GM18867 (cell line): ENCODE results near the gene HLA-DPA1.

Source experiments
- ATAC-seq: cut with Tn5 transposase; IDR thresholded peaks from one replicate; pipeline ENCODE4 v1.9.1; 2021; ENCODE audit warnings: mild to moderate bottlenecking, moderate library complexity; ENCODE audit not compliant: unreplicated experiment

The HLA-DPA1 gene

GRCh38 chr6:33018418-33018817, 55.0 kb downstream of the HLA-DPA1 start:
- no peak for ATAC-seq

GRCh38 chr6:33017694-33018353, 55.6 kb downstream of the HLA-DPA1 start:
- ATAC-seq: no peak

DNA sequence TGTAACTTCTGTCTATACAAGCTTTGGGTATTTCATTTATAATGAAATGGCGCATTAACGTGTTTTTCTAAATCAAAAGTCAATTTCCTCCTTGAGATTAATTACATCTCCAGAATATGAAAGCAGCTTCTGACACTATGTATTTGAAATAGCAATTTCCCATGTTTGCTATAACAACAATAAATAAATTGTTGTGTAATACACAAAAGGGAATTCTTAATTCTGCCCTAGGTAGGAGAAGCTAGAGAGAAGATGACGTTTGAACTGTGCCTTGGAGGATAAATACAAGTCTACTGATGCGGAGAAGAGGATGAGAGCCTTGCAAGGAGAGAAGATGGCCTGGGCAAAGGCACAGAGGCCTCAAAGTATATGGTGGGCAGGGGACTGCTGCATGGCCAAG, 56.4 kb downstream of the HLA-DPA1 start:
- no peak for ATAC-seq

GRCh38 chr6:33015798-33016197, 57.7 kb downstream of the HLA-DPA1 start:
- no peak for ATAC-seq

- ATAC-seq: no peak
These were observed 58.4 kb downstream of the HLA-DPA1 start for GRCh38 chr6:33014841-33015634.
